ENCODE measurements around the gene PTGES3.

Gene PTGES3

DNA sequence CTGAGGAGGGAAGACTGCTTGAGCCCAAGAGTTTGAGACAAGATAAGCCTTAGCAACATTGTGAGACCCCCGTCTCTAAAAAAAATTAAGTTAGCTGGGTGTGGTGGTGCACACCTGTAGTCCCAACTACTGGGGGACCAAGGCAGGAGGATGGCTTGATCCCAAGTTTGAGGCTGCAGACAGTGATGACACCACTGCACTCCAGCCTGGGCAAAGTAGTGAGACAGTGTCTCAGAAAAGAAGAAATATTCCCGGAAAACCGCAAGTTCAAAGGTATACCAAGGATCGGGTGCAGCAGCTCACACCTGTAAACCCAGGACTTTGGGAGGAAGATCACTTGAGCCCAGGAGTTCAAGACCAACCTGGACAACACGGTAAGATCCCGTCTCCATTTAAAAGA is 5.8 kb downstream of the PTGES3 start:
- TF ChIP-seq PPARA (CRISPR knock-in tag; IDR thresholded peaks at IDR 0.05; ENCODE audit: borderline replicate concordance), result no peak
- no peak for TF ChIP-seq ZNF565 (CRISPR knock-in tag; conservative IDR thresholded peaks at IDR 0.05; ENCODE audit: low read depth)
- no peak for TF ChIP-seq ESRRG (CRISPR knock-in tag; IDR thresholded peaks at IDR 0.05)
- TF ChIP-seq TOX (CRISPR knock-in tag; IDR thresholded peaks at IDR 0.05; ENCODE audit: borderline replicate concordance), result no peak
- TF ChIP-seq, protein P1, sequence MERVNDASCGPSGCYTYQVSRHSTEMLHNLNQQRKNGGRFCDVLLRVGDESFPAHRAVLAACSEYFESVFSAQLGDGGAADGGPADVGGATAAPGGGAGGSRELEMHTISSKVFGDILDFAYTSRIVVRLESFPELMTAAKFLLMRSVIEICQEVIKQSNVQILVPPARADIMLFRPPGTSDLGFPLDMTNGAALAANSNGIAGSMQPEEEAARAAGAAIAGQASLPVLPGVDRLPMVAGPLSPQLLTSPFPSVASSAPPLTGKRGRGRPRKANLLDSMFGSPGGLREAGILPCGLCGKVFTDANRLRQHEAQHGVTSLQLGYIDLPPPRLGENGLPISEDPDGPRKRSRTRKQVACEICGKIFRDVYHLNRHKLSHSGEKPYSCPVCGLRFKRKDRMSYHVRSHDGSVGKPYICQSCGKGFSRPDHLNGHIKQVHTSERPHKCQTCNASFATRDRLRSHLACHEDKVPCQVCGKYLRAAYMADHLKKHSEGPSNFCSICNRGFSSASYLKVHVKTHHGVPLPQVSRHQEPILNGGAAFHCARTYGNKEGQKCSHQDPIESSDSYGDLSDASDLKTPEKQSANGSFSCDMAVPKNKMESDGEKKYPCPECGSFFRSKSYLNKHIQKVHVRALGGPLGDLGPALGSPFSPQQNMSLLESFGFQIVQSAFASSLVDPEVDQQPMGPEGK (CRISPR knock-in tag; IDR thresholded peaks at IDR 0.05; ENCODE audit: borderline replicate concordance), result no peak
- no peak for TF ChIP-seq OSR1 (CRISPR knock-in tag; IDR thresholded peaks at IDR 0.05)
- no peak for TF ChIP-seq TCF4 (CRISPR knock-in tag; IDR thresholded peaks at IDR 0.05; ENCODE audit: borderline replicate concordance)
- TF ChIP-seq ZC3H10 (CRISPR knock-in tag; IDR thresholded peaks at IDR 0.05), result no peak
- TF ChIP-seq, protein P2, sequence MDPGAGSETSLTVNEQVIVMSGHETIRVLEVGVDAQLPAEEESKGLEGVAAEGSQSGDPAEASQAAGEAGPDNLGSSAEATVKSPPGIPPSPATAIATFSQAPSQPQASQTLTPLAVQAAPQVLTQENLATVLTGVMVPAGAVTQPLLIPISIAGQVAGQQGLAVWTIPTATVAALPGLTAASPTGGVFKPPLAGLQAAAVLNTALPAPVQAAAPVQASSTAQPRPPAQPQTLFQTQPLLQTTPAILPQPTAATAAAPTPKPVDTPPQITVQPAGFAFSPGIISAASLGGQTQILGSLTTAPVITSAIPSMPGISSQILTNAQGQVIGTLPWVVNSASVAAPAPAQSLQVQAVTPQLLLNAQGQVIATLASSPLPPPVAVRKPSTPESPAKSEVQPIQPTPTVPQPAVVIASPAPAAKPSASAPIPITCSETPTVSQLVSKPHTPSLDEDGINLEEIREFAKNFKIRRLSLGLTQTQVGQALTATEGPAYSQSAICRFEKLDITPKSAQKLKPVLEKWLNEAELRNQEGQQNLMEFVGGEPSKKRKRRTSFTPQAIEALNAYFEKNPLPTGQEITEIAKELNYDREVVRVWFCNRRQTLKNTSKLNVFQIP (CRISPR knock-in tag; IDR thresholded peaks at IDR 0.05; ENCODE audit: borderline replicate concordance, low read depth), result no peak
- TF ChIP-seq RARB (CRISPR knock-in tag; IDR thresholded peaks at IDR 0.05), result no peak
- no peak for TF ChIP-seq ZFP3 (CRISPR knock-in tag; IDR thresholded peaks at IDR 0.05)
- TF ChIP-seq, protein P3, sequence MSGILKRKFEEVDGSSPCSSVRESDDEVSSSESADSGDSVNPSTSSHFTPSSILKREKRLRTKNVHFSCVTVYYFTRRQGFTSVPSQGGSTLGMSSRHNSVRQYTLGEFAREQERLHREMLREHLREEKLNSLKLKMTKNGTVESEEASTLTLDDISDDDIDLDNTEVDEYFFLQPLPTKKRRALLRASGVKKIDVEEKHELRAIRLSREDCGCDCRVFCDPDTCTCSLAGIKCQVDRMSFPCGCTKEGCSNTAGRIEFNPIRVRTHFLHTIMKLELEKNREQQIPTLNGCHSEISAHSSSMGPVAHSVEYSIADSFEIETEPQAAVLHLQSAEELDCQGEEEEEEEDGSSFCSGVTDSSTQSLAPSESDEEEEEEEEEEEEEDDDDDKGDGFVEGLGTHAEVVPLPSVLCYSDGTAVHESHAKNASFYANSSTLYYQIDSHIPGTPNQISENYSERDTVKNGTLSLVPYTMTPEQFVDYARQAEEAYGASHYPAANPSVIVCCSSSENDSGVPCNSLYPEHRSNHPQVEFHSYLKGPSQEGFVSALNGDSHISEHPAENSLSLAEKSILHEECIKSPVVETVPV (CRISPR knock-in tag; IDR thresholded peaks at IDR 0.05), result no peak
- ATAC-seq, result no peak

DNA sequence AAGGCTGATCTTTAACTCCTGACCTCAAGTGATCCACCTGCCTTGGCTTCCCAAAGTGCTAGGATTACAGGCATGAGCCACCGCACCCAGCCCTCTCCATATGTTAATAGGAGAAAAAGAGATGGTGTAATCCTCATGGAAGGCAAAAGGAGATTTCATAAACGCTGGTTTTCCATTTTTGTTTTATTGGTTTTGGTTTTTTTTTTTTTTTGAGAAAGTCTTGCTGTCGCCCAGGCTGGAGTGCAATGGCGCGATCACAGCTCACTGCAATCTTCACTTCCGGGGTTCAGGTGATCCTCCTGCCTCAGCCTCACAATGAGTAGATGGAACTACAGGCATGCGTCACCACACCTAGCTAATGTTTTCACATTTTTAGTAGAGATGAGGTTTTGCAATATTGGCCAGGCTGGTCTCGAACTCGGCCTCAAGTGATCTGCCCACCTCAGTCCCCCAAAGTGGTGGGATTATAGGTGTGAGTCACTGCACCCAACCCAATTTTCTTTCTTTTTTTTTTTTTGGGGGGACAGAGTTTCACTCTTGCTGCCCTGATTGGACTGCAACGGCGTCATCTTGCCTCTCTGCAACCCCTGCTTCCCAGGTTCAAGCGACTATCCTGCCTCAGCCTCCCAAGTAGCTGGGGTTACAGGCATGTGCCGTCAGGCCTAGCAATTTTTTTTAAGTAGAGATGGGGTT is 8.1 kb downstream of the PTGES3 start:
- TF ChIP-seq BACH2 (CRISPR knock-in tag; IDR thresholded peaks at IDR 0.05; ENCODE audit: borderline replicate concordance), result no peak
- TF ChIP-seq PPARA (CRISPR knock-in tag; IDR thresholded peaks at IDR 0.05; ENCODE audit: borderline replicate concordance), result no peak
- no peak for TF ChIP-seq ZNF70 (CRISPR knock-in tag; IDR thresholded peaks at IDR 0.05)
- TF ChIP-seq GLIS3 (CRISPR knock-in tag; IDR thresholded peaks at IDR 0.05), result no peak
- ATAC-seq, result no peak

DNA sequence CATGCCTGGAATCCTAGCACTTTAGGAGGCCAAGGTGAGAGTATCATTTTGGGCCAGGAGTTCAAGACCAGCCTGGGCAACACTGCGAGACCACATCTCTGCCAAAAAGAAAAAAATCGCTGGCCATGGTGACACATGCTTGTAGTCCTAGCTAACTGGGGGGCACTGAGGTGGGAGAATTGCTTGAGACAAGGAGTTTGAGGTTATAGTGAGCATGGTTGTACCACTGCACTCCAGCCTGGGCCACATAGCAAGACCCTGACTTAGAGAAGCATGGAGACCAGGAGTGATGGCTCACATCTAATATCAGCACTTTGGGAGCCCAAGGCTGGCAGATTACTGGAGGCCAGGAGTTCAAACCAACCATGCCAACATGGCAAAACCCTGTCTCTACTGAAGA is 9.2 kb downstream of the PTGES3 start:
- TF ChIP-seq ESRRG (CRISPR knock-in tag; IDR thresholded peaks at IDR 0.05) (no peak), GLIS3 (CRISPR knock-in tag; IDR thresholded peaks at IDR 0.05) (no peak), ZNF70 (CRISPR knock-in tag; IDR thresholded peaks at IDR 0.05) (no peak), ZNF8 (CRISPR knock-in tag; IDR thresholded peaks at IDR 0.05) (no peak), TCF4 (CRISPR knock-in tag; IDR thresholded peaks at IDR 0.05; ENCODE audit: borderline replicate concordance) (no peak), SNAI2 (CRISPR knock-in tag; IDR thresholded peaks at IDR 0.05) (no peak)
- TF ChIP-seq, protein P4, sequence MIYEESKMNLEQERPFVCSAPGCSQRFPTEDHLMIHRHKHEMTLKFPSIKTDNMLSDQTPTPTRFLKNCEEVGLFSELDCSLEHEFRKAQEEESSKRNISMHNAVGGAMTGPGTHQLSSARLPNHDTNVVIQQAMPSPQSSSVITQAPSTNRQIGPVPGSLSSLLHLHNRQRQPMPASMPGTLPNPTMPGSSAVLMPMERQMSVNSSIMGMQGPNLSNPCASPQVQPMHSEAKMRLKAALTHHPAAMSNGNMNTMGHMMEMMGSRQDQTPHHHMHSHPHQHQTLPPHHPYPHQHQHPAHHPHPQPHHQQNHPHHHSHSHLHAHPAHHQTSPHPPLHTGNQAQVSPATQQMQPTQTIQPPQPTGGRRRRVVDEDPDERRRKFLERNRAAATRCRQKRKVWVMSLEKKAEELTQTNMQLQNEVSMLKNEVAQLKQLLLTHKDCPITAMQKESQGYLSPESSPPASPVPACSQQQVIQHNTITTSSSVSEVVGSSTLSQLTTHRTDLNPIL (CRISPR knock-in tag; IDR thresholded peaks at IDR 0.05; ENCODE audit: low read depth), result no peak
- TF ChIP-seq, protein P2 (CRISPR knock-in tag; IDR thresholded peaks at IDR 0.05; ENCODE audit: borderline replicate concordance, low read depth), result no peak
- ATAC-seq, result no peak

DNA sequence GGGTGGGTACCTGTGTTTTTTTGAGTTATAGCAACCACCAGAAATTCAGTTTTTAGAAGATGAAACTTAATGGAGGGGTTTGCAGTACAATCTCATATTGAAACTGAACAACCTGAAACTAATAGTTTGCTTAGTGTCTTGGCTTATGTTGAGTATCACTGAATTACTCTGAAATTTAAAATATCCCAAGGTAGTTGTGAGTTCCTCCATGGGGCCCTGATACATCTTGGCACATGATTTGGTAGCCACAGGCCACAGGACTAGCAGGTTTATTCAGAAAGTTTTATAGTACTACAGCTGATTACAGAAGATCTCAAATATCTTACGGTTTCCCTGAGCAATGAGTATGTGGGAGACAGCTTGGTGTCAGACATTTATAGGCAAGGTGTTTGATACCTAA is 10.4 kb downstream of the PTGES3 start:
- ATAC-seq, result no peak
- TF ChIP-seq, protein P3 (CRISPR knock-in tag; IDR thresholded peaks at IDR 0.05), result no peak
- TF ChIP-seq TCF4 (CRISPR knock-in tag; IDR thresholded peaks at IDR 0.05; ENCODE audit: borderline replicate concordance) (no peak), CSDC2 (CRISPR knock-in tag; IDR thresholded peaks at IDR 0.05) (no peak), ZC3H10 (CRISPR knock-in tag; IDR thresholded peaks at IDR 0.05) (no peak), PPARA (CRISPR knock-in tag; IDR thresholded peaks at IDR 0.05; ENCODE audit: borderline replicate concordance) (no peak), ZNF70 (CRISPR knock-in tag; IDR thresholded peaks at IDR 0.05) (no peak), ISL1 (CRISPR knock-in tag; IDR thresholded peaks at IDR 0.05) (no peak), ZNF8 (CRISPR knock-in tag; IDR thresholded peaks at IDR 0.05) (no peak)
- TF ChIP-seq, protein P2 (CRISPR knock-in tag; IDR thresholded peaks at IDR 0.05; ENCODE audit: borderline replicate concordance, low read depth), result no peak
